Endothelial cell (in vitro differentiated cells): ENCODE measurements around the gene RAPGEF5. TPM values are rescaled to one million over a fixed set of nuclear protein-coding genes. Genes with fewer than 3 reads are reported as not detected.

ENCODE experiments used
- DNase-seq: peaks from one replicate; pipeline ENCODE4 v3.0.0; 2021; ENCODE audit warnings: low spot score
- H3K27ac Mint-ChIP-seq: one replicate; pipeline ENCODE4 v1.8.0; 2021; ENCODE audit warnings: mixed read lengths, inconsistent platforms; ENCODE audit not compliant: unreplicated experiment
- H3K27me3 Mint-ChIP-seq: one replicate; pipeline ENCODE4 v1.8.0; 2021; ENCODE audit warnings: mild to moderate bottlenecking, moderate library complexity, mixed read lengths, inconsistent platforms; ENCODE audit not compliant: unreplicated experiment
- H3K36me3 Mint-ChIP-seq: one replicate; pipeline ENCODE4 v1.8.0; 2021; ENCODE audit warnings: mild to moderate bottlenecking, low read depth, mixed read lengths, inconsistent platforms; ENCODE audit not compliant: unreplicated experiment
- H3K4me1 Mint-ChIP-seq: one replicate; pipeline ENCODE4 v1.8.0; 2021; ENCODE audit warnings: mild to moderate bottlenecking, mixed read lengths, inconsistent platforms; ENCODE audit not compliant: unreplicated experiment
- H3K4me3 Mint-ChIP-seq: one replicate; pipeline ENCODE4 v1.8.0; 2021; ENCODE audit warnings: mild to moderate bottlenecking, mixed read lengths, inconsistent platforms; ENCODE audit not compliant: unreplicated experiment
- H3K9me3 Mint-ChIP-seq: one replicate; pipeline ENCODE4 v1.8.0; 2021; ENCODE audit warnings: mixed read lengths, inconsistent platforms; ENCODE audit not compliant: unreplicated experiment
- total RNA-seq: library from RNA; stranded (reverse); fragmentation: NEBNext Ultra II Directional; extraction: Animal tissue kit (Norgen Biotek cat#: 25700); gene quantifications from one replicate; pipeline ENCODE4 v1.2.1, GENCODE V29; 2021; ENCODE audit not compliant: unreplicated experiment
- TF ChIP-seq, protein P1 (sequence below): fragments of 200-600 bp; sonication (generic); IDR thresholded peaks from one replicate; pipeline ENCODE4 v1.5.0; 2021; ENCODE audit warnings: antibody characterized with exemption; ENCODE audit not compliant: unreplicated experiment

Gene RAPGEF5
- total RNA-seq, 1 donor from 2014 or later = 135 TPM

DNA sequence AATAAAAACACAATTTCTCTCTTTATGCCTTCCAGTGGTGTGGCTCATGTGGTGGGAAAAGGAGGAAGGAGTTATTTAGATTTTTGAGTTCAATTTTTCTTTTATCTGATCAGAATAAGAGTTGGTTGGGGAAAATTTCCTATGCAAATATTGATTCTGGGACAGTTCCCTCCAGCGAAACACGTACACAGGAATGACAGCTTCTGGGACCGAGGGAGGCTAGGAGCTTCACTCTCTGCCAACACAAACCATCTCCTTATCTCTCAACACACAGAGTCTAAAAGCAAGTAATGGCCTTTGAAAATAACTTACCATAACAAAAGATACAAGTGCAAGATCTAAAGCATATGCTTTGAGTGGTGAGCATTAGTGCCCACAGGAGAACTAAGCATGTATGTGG is 122.7 kb downstream of the RAPGEF5 start:
- Mint-ChIP-seq H3K27me3 (no peaks in the 10 kb centered on the region), H3K4me1 (peaks cover 38% of the 10 kb centered on the region), H3K27ac (no peak overlapping the region)

DNA sequence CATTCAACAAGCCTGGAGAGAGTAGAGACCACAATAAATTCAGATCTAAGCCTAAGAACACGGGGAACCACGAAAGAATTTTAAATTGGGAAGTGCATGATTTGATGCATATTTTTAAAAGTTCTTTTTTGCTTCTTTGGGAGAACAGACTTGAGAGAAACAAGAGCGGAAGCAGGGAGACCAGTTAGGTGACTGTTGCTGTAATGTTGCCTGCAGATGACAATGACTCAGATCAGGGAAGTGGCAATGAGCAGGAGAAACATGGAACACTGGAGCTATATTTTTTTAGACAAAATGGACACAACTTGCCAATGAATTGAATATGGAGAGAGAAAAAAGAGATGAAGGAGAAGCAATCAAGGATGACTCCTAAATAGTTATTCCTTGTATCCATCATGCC is 125.1 kb downstream of the RAPGEF5 start:
- Mint-ChIP-seq H3K4me3 (no peak overlapping the region), H3K27me3 (no peaks in the 10 kb centered on the region), H3K27ac (no peak overlapping the region), H3K9me3 (no peaks in the 10 kb centered on the region), H3K36me3 (peaks cover under 1% of the 10 kb centered on the region), H3K4me1 (peaks cover 25% of the 10 kb centered on the region)
- no peak for DNase-seq
- TF ChIP-seq, protein P1, sequence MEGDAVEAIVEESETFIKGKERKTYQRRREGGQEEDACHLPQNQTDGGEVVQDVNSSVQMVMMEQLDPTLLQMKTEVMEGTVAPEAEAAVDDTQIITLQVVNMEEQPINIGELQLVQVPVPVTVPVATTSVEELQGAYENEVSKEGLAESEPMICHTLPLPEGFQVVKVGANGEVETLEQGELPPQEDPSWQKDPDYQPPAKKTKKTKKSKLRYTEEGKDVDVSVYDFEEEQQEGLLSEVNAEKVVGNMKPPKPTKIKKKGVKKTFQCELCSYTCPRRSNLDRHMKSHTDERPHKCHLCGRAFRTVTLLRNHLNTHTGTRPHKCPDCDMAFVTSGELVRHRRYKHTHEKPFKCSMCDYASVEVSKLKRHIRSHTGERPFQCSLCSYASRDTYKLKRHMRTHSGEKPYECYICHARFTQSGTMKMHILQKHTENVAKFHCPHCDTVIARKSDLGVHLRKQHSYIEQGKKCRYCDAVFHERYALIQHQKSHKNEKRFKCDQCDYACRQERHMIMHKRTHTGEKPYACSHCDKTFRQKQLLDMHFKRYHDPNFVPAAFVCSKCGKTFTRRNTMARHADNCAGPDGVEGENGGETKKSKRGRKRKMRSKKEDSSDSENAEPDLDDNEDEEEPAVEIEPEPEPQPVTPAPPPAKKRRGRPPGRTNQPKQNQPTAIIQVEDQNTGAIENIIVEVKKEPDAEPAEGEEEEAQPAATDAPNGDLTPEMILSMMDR = no peak

More for the DNA sequence above, 122.7 kb downstream of the RAPGEF5 start:
- no peak overlapping the region for H3K4me3 Mint-ChIP-seq
- TF ChIP-seq, protein P1 = no peak
- peaks cover 4% of the 10 kb centered on the region for H3K9me3 Mint-ChIP-seq
- DNase-seq = no peak
- peaks cover 9% of the 10 kb centered on the region for H3K36me3 Mint-ChIP-seq

DNA sequence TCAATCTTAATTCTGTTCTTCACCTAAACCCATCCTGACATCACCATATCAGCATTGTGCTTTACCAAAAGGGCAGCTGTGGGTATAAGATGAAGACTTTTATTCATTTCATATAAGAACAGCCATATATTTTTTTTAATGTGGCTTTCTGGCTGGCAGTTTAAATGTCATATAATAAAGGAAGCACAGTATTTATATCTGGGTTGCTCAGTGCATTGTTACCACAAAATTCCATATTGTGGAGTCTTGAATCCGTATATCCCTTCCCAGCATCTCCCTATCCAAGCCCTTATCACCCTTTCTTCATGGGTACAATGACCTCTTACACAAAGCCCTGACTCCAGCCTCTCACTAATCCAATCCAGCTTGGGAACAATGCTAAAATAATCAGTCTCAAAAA is 125.8 kb downstream of the RAPGEF5 start:
- no peaks in the 10 kb centered on the region for H3K27me3 Mint-ChIP-seq
- no peak overlapping the region for H3K4me3 Mint-ChIP-seq
- no peaks in the 10 kb centered on the region for H3K9me3 Mint-ChIP-seq
- peaks cover 25% of the 10 kb centered on the region for H3K4me1 Mint-ChIP-seq
- no peaks in the 10 kb centered on the region for H3K36me3 Mint-ChIP-seq
- DNase-seq = no peak
- H3K27ac Mint-ChIP-seq = no peak overlapping the region
- TF ChIP-seq, protein P1 = no peak

DNA sequence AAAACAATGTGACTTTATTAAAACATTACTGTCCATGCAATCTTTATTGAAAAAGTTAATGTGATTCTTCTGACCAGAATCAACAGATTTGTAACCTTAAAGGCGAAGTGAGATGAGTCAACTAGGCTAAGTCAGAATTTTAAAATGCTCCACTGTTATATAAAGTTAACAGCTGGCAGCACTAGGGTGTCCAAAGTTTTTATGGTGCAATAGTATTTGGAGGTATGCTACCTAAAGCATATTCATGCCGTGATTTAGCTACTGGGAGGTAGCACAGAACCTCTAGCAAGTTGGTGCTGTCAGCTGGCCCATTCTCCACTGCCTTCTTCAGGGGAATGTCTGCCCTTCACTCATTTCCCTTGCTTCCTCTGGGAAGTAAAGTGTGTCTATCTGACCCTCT is 126.7 kb downstream of the RAPGEF5 start:
- TF ChIP-seq, protein P1 = no peak
- Mint-ChIP-seq H3K4me1 (peaks cover 22% of the 10 kb centered on the region), H3K27ac (no peak overlapping the region), H3K36me3 (no peaks in the 10 kb centered on the region), H3K4me3 (no peak overlapping the region), H3K27me3 (no peaks in the 10 kb centered on the region), H3K9me3 (no peaks in the 10 kb centered on the region)
- no peak for DNase-seq

DNA sequence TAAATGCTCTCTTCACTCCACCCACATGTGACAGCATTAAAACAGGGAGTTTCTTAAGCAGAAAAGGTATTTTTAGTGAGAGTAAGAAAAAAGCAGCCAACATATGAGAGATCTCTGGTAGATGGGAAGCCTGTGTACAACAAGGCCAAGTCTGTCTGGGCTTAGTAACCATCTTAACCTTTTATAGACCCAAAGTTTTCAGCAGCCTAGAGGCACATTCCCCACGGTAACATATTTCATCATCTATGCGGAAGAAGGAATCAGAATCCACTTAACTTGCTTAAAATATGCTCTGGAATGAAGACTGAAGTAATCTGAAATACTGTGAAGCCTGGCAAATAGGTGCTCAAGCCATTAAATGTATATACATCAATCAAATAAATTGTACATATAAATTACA is 127.8 kb downstream of the RAPGEF5 start:
- H3K4me3 Mint-ChIP-seq = no peak overlapping the region
- no peak overlapping the region for H3K27ac Mint-ChIP-seq
- no peak for DNase-seq
- H3K36me3 Mint-ChIP-seq = no peaks in the 10 kb centered on the region
- TF ChIP-seq, protein P1 = no peak
- no peaks in the 10 kb centered on the region for H3K9me3 Mint-ChIP-seq
- no peaks in the 10 kb centered on the region for H3K27me3 Mint-ChIP-seq
- H3K4me1 Mint-ChIP-seq = peaks cover 19% of the 10 kb centered on the region
